SK-N-MC (cell line): ENCODE data around the gene SH2D2A.

Source experiments
- EZH2 ChIP-seq: fragments of 200-600 bp; sonication (generic); IDR thresholded peaks from one replicate; pipeline ENCODE4 v1.6.1; 2017; ENCODE audit warnings: antibody characterized with exemption
- POLR2AphosphoS5 ChIP-seq: IDR thresholded peaks from 2 replicates; pipeline ENCODE4 v1.6.1; 2012; ENCODE audit warnings: mild to moderate bottlenecking, low read depth, low read length, borderline replicate concordance

DNA sequence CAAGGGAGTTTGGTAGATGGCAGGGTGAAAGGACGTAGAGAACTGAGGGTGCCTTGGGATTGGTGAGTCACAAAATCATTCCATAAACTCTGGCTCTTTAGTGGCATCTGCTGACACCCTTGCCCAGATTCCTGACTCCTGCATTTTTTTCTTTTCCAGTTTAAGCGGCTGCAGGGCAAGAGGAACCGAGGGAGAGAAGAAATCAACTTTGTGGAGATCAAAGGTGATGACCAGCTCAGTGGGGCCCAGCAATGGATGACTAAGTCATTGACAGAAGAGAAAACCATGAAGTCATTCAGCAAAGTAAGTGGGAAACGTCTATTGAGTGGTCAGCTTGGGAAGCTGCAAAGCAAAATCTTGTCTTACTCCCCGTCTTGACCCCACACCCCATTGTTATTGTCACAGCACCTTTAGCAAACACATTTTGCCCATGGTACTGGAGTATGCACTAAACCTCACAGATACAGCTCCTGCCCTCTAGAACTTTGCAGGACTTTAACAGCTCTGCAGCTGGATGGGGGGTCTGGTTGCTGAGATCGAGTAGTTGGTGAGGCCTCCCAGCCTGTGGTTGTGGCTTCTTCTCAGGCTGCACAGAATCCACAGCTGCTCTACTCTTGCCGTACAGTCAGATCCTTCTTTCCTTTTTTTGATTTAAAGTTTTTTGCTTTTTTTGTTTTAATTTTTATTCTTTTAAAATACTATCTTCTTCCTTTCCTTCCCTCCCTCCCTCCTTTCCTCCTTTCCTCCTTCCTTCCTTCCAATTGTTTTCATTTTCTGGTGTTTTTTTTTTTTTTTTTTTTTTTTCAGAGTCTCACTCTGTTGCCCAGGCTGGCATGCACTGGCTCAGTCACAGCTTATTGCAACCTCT, 21.9 kb downstream of the SH2D2A start:
- TF ChIP-seq POLR2AphosphoS5 (no peak), EZH2 (no peak)
